CD4-positive, alpha-beta T cell (primary cell): ENCODE measurements around the gene CA4. TPM values are rescaled to one million over a fixed set of nuclear protein-coding genes. Genes with fewer than 3 reads are reported as not detected.
"Not testable (repeated sequence)": the region's sequence is repeated elsewhere in the genome, so short reads cannot be mapped to it uniquely, and the experiment has no call there.

ENCODE experiments used
- ATAC-seq: fragments of 200-7000 bp; cut with Tn5 transposase; one replicate; pipeline ENCODE4 v1.10.0; 2022; ENCODE audit warnings: mild to moderate bottlenecking; ENCODE audit not compliant: poor library complexity
- CTCF ChIA-PET: fragments of 350-600 bp; sonication (Branson Sonifier 250); formaldehyde crosslinking; loops from one replicate; lab custom pipeline; 2021; ENCODE audit warnings: antibody characterized with exemption, inconsistent platforms; lab: Charles Lee
- POLR2A ChIA-PET: fragments of 350-600 bp; sonication (Branson Sonifier 250); formaldehyde crosslinking; loops from one replicate; lab custom pipeline; 2021; ENCODE audit warnings: antibody characterized with exemption, inconsistent platforms; lab: Charles Lee
- DNase-seq, 14 experiments: peaks; one replicate each; pipeline ENCODE4 v3.0.0-alpha.2; 2013 to 2020; ENCODE audit warnings: mixed read lengths in 2 of 14
- H3K27ac ChIP-seq, 2 donors: one replicate each; pipeline versions ENCODE4 v1.5.1 to v1.7.0; 2013; ENCODE audit warnings: low read length in 2 of 2, low read depth in 1 of 2, mild to moderate bottlenecking in 1 of 2
- H3K27me3 ChIP-seq, 2 experiments: 1 replicate in 1 of 2; 2 replicates in 1 of 2; pipeline versions ENCODE4 v1.6.1 to v1.7.0; 2013; ENCODE audit warnings: low read length in 2 of 2, control low read depth in 1 of 2, mild to moderate bottlenecking in 1 of 2, moderate library complexity in 1 of 2; ENCODE audit not compliant: insufficient read depth in 2 of 2, control insufficient read depth in 1 of 2
- H3K36me3 ChIP-seq: one replicate; pipeline ENCODE4 v1.6.1; 2013; ENCODE audit warnings: low read length, control low read depth; ENCODE audit not compliant: insufficient read depth
- H3K4me1 ChIP-seq: one replicate; pipeline ENCODE4 v1.6.1; 2013; ENCODE audit warnings: low read length, control low read depth; ENCODE audit not compliant: insufficient read depth
- H3K4me3 ChIP-seq: one replicate; pipeline ENCODE4 v1.5.1; 2013; ENCODE audit warnings: mild to moderate bottlenecking, low read length, moderate library complexity
- H3K9me3 ChIP-seq, 2 experiments: 1 replicate in 1 of 2; 2 replicates in 1 of 2; pipeline versions ENCODE4 v1.6.1 to v1.7.0; 2013; ENCODE audit warnings: low read length in 2 of 2, mild to moderate bottlenecking in 2 of 2, control low read depth in 1 of 2, moderate library complexity in 1 of 2; ENCODE audit not compliant: control insufficient read depth in 1 of 2, insufficient read depth in 1 of 2
- H3K27ac Mint-ChIP-seq: one replicate; pipeline ENCODE4 v1.8.0; 2020; ENCODE audit warnings: mixed read lengths
- H3K27me3 Mint-ChIP-seq: one replicate; pipeline ENCODE4 v1.8.0; 2021; ENCODE audit warnings: mixed read lengths
- H3K36me3 Mint-ChIP-seq: one replicate; pipeline ENCODE4 v1.8.0; 2021; ENCODE audit warnings: low read depth, mixed read lengths
- H3K4me1 Mint-ChIP-seq: one replicate; pipeline ENCODE4 v1.8.0; 2021; ENCODE audit warnings: low read depth, mixed read lengths
- H3K4me3 Mint-ChIP-seq: one replicate; pipeline ENCODE4 v1.8.0; 2020; ENCODE audit warnings: mild to moderate bottlenecking, mixed read lengths
- H3K9me3 Mint-ChIP-seq: one replicate; pipeline ENCODE4 v1.8.0; 2020; ENCODE audit warnings: mixed read lengths
- CTCF ChIP-seq: fragments of 200-600 bp; IDR thresholded peaks from one replicate; pipeline ENCODE4 v1.8.0; 2022; ENCODE audit warnings: antibody characterized with exemption, mild to moderate bottlenecking
- intact Hi-C, 2 experiments: fragments of 100-400 bp; cut with DNase I in 1 of 2; cut with micrococcal nuclease in 1 of 2; formaldehyde crosslinking; loops; one replicate each; pipeline versions ENCODE4 v1.15.1 to v1.9.0; 2023 to 2025; cut with DNase I, micrococcal nuclease
- polyA plus RNA-seq, 2 donors: library from polyadenylated mRNA; unstranded; fragments of 120-200 nt; gene quantifications; one replicate each; pipeline ENCODE4 v1.2.1, GENCODE V29; 2013
- total RNA-seq, 174 experiments: library from RNA in 2 of 174; stranded (reverse) in 2 of 174; gene quantifications; one replicate each; pipeline ENCODE4 v1.2.3 and lab custom pipeline; 2021 to 2026

Gene CA4
- total RNA-seq (not detected), total RNA-seq (lab: John Stamatoyannopoulos, UW) (0 to 0.11 (median 0) reads per million in 172 experiments)
- polyA plus RNA-seq (2013, experiment 1 of 2): not detected
- polyA plus RNA-seq (2013, experiment 2 of 2): 0.15 TPM

DNA sequence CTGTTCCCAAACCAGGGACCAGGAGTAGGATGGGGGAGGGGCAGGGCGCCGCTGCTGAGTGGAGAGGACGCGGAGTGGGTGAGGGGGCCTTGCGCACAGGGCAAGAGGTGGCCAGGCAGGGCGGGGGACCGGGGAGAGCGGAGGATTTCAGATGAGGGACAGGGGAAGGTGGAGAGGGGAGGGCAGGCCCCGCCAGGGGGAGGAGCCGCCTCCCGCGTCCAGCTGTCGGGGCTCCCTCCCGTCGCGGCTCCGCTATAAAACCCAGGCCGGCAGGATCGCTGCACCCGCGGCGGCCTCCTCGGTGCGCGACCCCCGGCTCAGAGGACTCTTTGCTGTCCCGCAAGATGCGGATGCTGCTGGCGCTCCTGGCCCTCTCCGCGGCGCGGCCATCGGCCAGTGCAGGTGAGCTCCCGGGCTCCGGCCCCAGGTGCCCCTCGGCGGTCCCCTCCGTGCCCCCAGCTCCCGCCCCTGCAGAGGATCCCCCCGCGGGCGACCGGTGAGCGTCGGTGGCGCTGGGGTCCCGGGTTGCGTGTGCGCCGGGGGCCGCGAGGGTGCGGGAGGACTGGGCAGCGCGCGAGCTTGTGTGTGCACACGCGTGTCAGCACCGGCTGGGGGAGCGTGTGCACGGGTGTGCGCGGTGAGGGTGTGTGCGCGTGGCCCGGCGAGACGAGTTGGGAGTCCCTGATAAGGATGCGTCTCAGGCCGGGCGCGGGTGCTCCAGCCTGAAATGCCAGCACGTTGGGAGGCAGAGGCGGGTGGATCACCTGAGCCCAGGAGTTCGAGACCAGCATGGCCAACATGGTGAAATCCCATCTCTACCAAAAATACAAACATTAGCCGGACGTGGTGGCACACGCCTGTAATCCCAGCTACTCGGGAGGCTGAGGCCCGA, at the start of gene CA4:
CA4 (plus strand) TSS at position 283 of the 892 bp plus-strand sequence; CDS start at position 345, 62 bp downstream.
- no peak within 1 kb of the TSS for H3K27ac ChIP-seq
- TF ChIP-seq CTCF: no peak
- H3K4me3 Mint-ChIP-seq: peak within 1 kb of the TSS; percentile 45
- POLR2A ChIA-PET: no interaction called here
- H3K9me3 ChIP-seq: peaks cover 0 to 11% of the 10 kb centered on the region in 2 experiments
- DNase-seq: no peak
- H3K27me3 ChIP-seq: peaks cover 58 to 68% of the 10 kb centered on the region in 2 experiments
- no peak for ATAC-seq
- H3K4me1 Mint-ChIP-seq: peaks cover 20% of the 10 kb centered on the region
- no peaks in the 10 kb centered on the region for H3K36me3 ChIP-seq
- CTCF ChIA-PET: interaction anchor here (0.7 kb wide), 1 partner anchor 390 kb away, joined by 4 read pairs; no protein-coding TSS in a partner anchor
- peaks cover 83% of the 10 kb centered on the region for H3K27me3 Mint-ChIP-seq
- no peak within 1 kb of the TSS for H3K4me3 ChIP-seq
- intact Hi-C loops: no loop called here
- peaks cover 23% of the 10 kb centered on the region for H3K4me1 ChIP-seq
- no peaks in the 10 kb centered on the region for H3K9me3 Mint-ChIP-seq
- H3K36me3 Mint-ChIP-seq: no peaks in the 10 kb centered on the region
- no peak within 1 kb of the TSS for H3K27ac Mint-ChIP-seq

DNA sequence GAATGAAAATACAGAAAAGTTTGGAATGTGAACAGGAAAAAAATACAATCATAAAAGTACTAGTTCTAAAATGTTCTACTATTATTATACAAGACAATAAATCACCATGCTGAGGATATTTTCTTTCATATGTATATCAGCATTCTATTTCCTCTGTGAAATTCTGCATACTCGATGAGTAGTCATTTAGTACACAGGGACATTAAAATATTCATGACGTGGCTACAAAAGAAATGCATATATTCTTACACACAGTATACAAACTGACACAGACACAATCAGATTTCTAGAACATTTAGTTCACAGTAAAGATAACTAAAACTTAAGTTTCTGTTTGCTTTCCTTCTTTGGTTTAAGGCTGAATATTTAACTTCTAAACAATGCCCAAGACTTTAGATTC, 49.2 kb upstream of the CA4 start:
- H3K9me3 ChIP-seq, H3K27me3 ChIP-seq, CTCF ChIA-PET, POLR2A ChIA-PET, H3K9me3 Mint-ChIP-seq, H3K4me1 ChIP-seq, H3K4me3 ChIP-seq, H3K36me3 ChIP-seq, H3K36me3 Mint-ChIP-seq, ATAC-seq, H3K27ac ChIP-seq, H3K4me3 Mint-ChIP-seq, DNase-seq, H3K27ac Mint-ChIP-seq, H3K4me1 Mint-ChIP-seq: not testable (repeated sequence)
- peaks cover 45% of the 10 kb centered on the region for H3K27me3 Mint-ChIP-seq
- intact Hi-C loops: loop anchor here in 1 of 2 experiments (10.0 kb wide), 1 partner anchor 334 kb away; no protein-coding TSS in a partner anchor

DNA sequence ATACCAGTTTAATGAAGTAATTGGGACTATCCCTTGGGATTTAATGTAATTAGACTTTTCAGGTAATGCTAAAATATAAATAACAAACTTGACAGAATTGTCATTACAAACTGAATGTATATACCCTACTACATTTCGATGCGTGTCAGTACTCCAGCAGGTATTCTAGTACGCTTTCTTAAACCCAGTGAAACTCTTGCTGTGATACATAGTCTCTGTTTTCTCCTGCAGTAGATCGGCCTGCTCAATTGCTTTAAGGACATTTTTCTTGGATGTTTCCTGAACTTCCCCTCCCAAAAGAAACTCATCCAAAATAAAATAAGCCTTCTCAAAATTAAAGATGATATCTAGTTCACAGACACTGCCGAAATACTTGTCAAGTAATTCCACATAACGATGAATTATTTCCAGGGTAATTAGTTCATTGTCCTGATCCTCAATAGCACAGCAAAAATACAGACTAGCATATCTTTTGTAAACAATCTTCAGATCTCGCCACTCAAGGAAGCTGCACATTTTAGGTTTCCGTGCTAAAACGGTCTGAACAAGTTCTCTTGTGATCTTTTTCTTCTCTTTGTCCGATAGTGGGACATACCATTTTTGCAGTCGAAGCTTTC, 47.6 kb upstream of the CA4 start:
- H3K4me1 Mint-ChIP-seq, H3K27ac Mint-ChIP-seq, DNase-seq, POLR2A ChIA-PET, H3K4me1 ChIP-seq, H3K9me3 ChIP-seq, ATAC-seq, H3K36me3 ChIP-seq, H3K27ac ChIP-seq, H3K9me3 Mint-ChIP-seq, H3K36me3 Mint-ChIP-seq, H3K27me3 ChIP-seq, CTCF ChIA-PET: not testable (repeated sequence)
- peak overlapping the region; percentile 70 for H3K4me3 Mint-ChIP-seq
- intact Hi-C loops: loop anchor here in 1 of 2 experiments (10.0 kb wide), 1 partner anchor 333 kb away; no protein-coding TSS in a partner anchor
- peak overlapping the region; percentile 12 for H3K4me3 ChIP-seq
- peaks cover 58% of the 10 kb centered on the region for H3K27me3 Mint-ChIP-seq

GRCh38 chr17:60102632-60103096, 47.1 kb upstream of the CA4 start:
- Histone ChIP-seq H3K9me3 (no peaks in the 10 kb centered on the region), H3K27me3 (peaks cover 3 to 11% of the 10 kb centered on the region in 2 experiments), H3K27ac (no peak overlapping the region), H3K36me3 (no peaks in the 10 kb centered on the region), H3K4me3 (peak overlapping the region; percentile 12), H3K4me1 (no peaks in the 10 kb centered on the region)
- intact Hi-C loops: loop anchor here in 1 of 2 experiments (10.0 kb wide), 1 partner anchor 332 kb away; no protein-coding TSS in a partner anchor
- ATAC-seq (peak; percentile 74), DNase-seq (peak in 7 of 14 experiments; percentile 6 to 68 (median 21))
- Mint-ChIP-seq H3K4me3 (peak overlapping the region; percentile 70), H3K36me3 (no peaks in the 10 kb centered on the region), H3K27me3 (peaks cover 63% of the 10 kb centered on the region), H3K4me1 (peaks cover 9% of the 10 kb centered on the region), H3K27ac (no peak overlapping the region), H3K9me3 (no peaks in the 10 kb centered on the region)
- CTCF ChIA-PET: no interaction called here
- TF ChIP-seq CTCF: no peak
- POLR2A ChIA-PET: no interaction called here
